Measurements from ENCODE around the gene SIT1.

DNA sequence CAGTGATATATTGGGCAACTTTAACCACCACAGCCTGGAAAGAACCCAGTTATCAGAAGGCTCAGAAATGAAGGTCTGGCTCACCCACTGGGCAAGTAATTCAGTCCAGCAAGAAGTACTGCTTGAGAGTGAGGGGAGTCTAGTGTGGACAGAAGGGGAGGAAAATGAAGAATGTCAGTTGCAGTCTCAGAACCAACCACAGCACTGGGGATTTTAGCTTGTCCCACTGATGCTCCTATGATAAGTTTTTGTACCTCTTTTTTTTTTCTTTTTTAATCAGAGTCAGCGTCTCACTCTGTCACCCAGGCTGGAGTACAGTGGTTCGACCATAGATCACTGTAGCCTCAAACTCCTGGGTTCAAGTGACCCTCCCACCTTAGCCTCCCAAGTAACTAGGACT is 23.2 kb downstream of the SIT1 start:
- no peak for TF ChIP-seq CTCF (conservative IDR thresholded peaks at IDR 0.05; ENCODE audit: low read length)
- TF ChIP-seq EZH2phosphoT487 (IDR thresholded peaks at IDR 0.05; ENCODE audit: borderline replicate concordance), result no peak
